ENCODE results near the gene EFCAB8. TPM values are rescaled to one million over a fixed set of nuclear protein-coding genes. Genes with fewer than 3 reads are reported as not detected.
A peak's percentile ranks its signal among the peaks of the same experiment; 100 is the strongest.
"Not testable (repeated sequence)": the region's sequence is repeated elsewhere in the genome, so short reads cannot be mapped to it uniquely, and the experiment has no call there.

The EFCAB8 gene
- total RNA-seq, 2 donors from 2014 or later = 0.52 to 0.70 TPM

GRCh38 chr20:32893263-32894025 is 34.7 kb downstream of the EFCAB8 start:
- H3K9me3 Mint-ChIP-seq = no peaks in the 10 kb centered on the region
- DNase-seq (ENCODE audit: low spot score in 2 of 2) (no peak), ATAC-seq (no peak)
- no peaks in the 10 kb centered on the region for H3K36me3 Mint-ChIP-seq
- H3K27ac Mint-ChIP-seq = no peak overlapping the region

- peak in 1 of 2 donors; percentile 60 for ATAC-seq
- no peaks in the 10 kb centered on the region for H3K9me3 Mint-ChIP-seq
Measured at GRCh38 chr20:32894026-32894483, 35.3 kb downstream of the EFCAB8 start.

GRCh38 chr20:32894711-32895355 is 36.1 kb downstream of the EFCAB8 start:
- H3K9me3 Mint-ChIP-seq = no peaks in the 10 kb centered on the region
- no peak overlapping the region for H3K27ac Mint-ChIP-seq
- no peaks in the 10 kb centered on the region for H3K36me3 Mint-ChIP-seq
- DNase-seq (ENCODE audit: low spot score in 2 of 2) (no peak), ATAC-seq (no peak)

More at GRCh38 chr20:32894026-32894483, 35.3 kb downstream of the EFCAB8 start:
- H3K27ac Mint-ChIP-seq = no peak overlapping the region
- DNase-seq (ENCODE audit: low spot score in 2 of 2) = peak in 1 of 2 donors; percentile 22
- H3K36me3 Mint-ChIP-seq = no peaks in the 10 kb centered on the region

- no peak for DNase-seq (ENCODE audit: low spot score in 2 of 2)
- no peak for ATAC-seq
- no peaks in the 10 kb centered on the region for H3K9me3 Mint-ChIP-seq
- H3K36me3 Mint-ChIP-seq = no peaks in the 10 kb centered on the region
- H3K27ac Mint-ChIP-seq = no peak overlapping the region
Measured at GRCh38 chr20:32896521-32897280, 38.0 kb downstream of the EFCAB8 start.

- ATAC-seq (peak; percentile 48 to 51), DNase-seq (ENCODE audit: low spot score in 2 of 2) (no peak)
- H3K9me3 Mint-ChIP-seq = no peaks in the 10 kb centered on the region
- no peaks in the 10 kb centered on the region for H3K36me3 Mint-ChIP-seq
- H3K27ac Mint-ChIP-seq = no peak overlapping the region
Measured at GRCh38 chr20:32898729-32899128, 40.0 kb downstream of the EFCAB8 start.

GRCh38 chr20:32902456-32903420 is 44.0 kb downstream of the EFCAB8 start:
- peak; percentile 84 to 85 for ATAC-seq
- peak overlapping the region; percentile 9 to 82 for H3K27ac Mint-ChIP-seq
- H3K36me3 Mint-ChIP-seq = no peaks in the 10 kb centered on the region

GRCh38 chr20:32903666-32904175 is 45.0 kb downstream of the EFCAB8 start:
- Mint-ChIP-seq H3K27ac (peak overlapping the region; percentile 9 to 82), H3K36me3 (no peaks in the 10 kb centered on the region), H3K9me3 (no peaks in the 10 kb centered on the region)
- no peak for ATAC-seq
- no peak for DNase-seq (ENCODE audit: low spot score in 2 of 2)

More at GRCh38 chr20:32902456-32903420, 44.0 kb downstream of the EFCAB8 start:
- no peaks in the 10 kb centered on the region for H3K9me3 Mint-ChIP-seq
- DNase-seq (ENCODE audit: low spot score in 2 of 2) = peak; percentile 69 to 73

GRCh38 chr20:32904678-32905077 is 46.0 kb downstream of the EFCAB8 start:
- H3K36me3 Mint-ChIP-seq; H3K27ac Mint-ChIP-seq; DNase-seq (ENCODE audit: low spot score in 2 of 2); H3K9me3 Mint-ChIP-seq; ATAC-seq: not testable (repeated sequence)

- DNase-seq (ENCODE audit: low spot score in 2 of 2) = no peak
- no peak for ATAC-seq
- Mint-ChIP-seq H3K27ac (peak overlapping the region; percentile 56 to 79), H3K36me3 (no peaks in the 10 kb centered on the region), H3K9me3 (no peaks in the 10 kb centered on the region)
Measured at GRCh38 chr20:32906200-32906599, 47.5 kb downstream of the EFCAB8 start.

- Mint-ChIP-seq H3K9me3 (no peaks in the 10 kb centered on the region), H3K36me3 (no peaks in the 10 kb centered on the region), H3K27ac (peak overlapping the region in 1 of 2 donors; percentile 56)
- ATAC-seq (no peak), DNase-seq (ENCODE audit: low spot score in 2 of 2) (no peak)
Measured at GRCh38 chr20:32906871-32907495, 48.3 kb downstream of the EFCAB8 start.

- DNase-seq (ENCODE audit: low spot score in 2 of 2) = no peak
- Mint-ChIP-seq H3K27ac (peak overlapping the region in 1 of 2 donors; percentile 56), H3K36me3 (no peaks in the 10 kb centered on the region), H3K9me3 (no peaks in the 10 kb centered on the region)
- no peak for ATAC-seq
Measured at GRCh38 chr20:32907886-32908285, 49.2 kb downstream of the EFCAB8 start.

GRCh38 chr20:32908334-32909292 is 49.9 kb downstream of the EFCAB8 start:
- Mint-ChIP-seq H3K36me3 (no peaks in the 10 kb centered on the region), H3K9me3 (peaks cover 4% of the 10 kb centered on the region in 2 donors), H3K27ac (peak overlapping the region; percentile 52 to 57)
- ATAC-seq (no peak), DNase-seq (ENCODE audit: low spot score in 2 of 2) (no peak)

GRCh38 chr20:32909451-32909850 is 50.7 kb downstream of the EFCAB8 start:
- Mint-ChIP-seq H3K36me3 (no peaks in the 10 kb centered on the region), H3K27ac (peak overlapping the region; percentile 52 to 57), H3K9me3 (peaks cover 4 to 8% of the 10 kb centered on the region in 2 donors)
- no peak for ATAC-seq
- no peak for DNase-seq (ENCODE audit: low spot score in 2 of 2)

- Mint-ChIP-seq H3K9me3 (peaks cover 5 to 10% of the 10 kb centered on the region in 2 donors), H3K27ac (peak overlapping the region in 1 of 2 donors; percentile 57), H3K36me3 (peaks cover under 1% of the 10 kb centered on the region in 2 donors)
- DNase-seq (ENCODE audit: low spot score in 2 of 2) (no peak), ATAC-seq (no peak)
Measured at GRCh38 chr20:32909896-32910571, 51.3 kb downstream of the EFCAB8 start.

All from activated naive CD4-positive, alpha-beta T cell treated with anti-CD3 and anti-CD28 coated beads, Interleukin-2, amount 50 U/mL, for 72 hours (primary cell).